ENCODE data around the gene OR1A2.
"Not testable (repeated sequence)": the region's sequence is repeated elsewhere in the genome, so short reads cannot be mapped to it uniquely, and the experiment has no call there.

GRCh38 chr17:3232300-3232699, 35.0 kb downstream of the OR1A2 start:
- TF ChIP-seq, protein P1, sequence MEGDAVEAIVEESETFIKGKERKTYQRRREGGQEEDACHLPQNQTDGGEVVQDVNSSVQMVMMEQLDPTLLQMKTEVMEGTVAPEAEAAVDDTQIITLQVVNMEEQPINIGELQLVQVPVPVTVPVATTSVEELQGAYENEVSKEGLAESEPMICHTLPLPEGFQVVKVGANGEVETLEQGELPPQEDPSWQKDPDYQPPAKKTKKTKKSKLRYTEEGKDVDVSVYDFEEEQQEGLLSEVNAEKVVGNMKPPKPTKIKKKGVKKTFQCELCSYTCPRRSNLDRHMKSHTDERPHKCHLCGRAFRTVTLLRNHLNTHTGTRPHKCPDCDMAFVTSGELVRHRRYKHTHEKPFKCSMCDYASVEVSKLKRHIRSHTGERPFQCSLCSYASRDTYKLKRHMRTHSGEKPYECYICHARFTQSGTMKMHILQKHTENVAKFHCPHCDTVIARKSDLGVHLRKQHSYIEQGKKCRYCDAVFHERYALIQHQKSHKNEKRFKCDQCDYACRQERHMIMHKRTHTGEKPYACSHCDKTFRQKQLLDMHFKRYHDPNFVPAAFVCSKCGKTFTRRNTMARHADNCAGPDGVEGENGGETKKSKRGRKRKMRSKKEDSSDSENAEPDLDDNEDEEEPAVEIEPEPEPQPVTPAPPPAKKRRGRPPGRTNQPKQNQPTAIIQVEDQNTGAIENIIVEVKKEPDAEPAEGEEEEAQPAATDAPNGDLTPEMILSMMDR (IDR thresholded peaks at IDR 0.05) = not testable (repeated sequence)
- not testable (repeated sequence) for TF ChIP-seq POLR2A (IDR thresholded peaks at IDR 0.05)

Data from thyroid gland (tissue), 4 donors.